ENCODE results near the gene ATP13A4.

ATP13A4 gene

DNA sequence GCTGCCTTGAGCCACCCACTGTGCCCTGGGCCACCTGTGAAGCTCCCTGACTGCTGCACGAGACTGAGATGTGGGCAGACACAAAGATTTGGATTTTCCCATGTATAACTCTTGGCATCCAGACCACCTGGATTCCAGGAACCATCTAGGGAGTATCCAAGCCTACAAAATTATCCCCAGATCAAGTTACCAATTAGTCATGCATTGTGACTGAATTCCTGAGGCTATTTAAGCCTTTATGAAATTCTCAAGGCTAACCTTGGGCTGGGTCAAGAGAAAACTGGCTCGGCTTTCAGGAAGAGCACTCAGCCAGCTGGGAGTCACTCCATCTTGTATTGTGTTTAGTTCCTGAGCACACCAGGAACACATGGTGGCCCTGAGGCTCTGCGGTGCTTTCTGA is 162.8 kb downstream of the ATP13A4 start:
- peak; percentile 83 for DNase-seq

DNA sequence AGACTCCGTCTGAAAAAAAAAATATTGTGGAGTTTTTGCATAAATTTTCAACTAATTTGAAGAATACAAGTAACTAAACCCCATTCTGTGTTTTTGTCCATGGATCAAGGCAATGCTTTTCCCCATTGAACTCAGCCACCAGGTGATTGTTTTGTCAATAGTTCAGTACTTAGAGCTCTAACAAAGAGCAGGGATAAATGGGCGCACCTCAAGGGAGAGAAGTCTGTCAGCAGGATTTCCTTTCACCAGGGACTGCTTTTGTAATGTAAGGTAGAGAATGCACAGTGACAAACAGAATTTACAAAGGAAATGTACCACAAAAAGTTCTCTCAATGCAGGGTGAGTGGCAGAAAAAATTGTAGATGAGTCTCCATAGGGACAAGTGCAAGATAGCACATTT is 165.4 kb downstream of the ATP13A4 start:
- no peak for DNase-seq

DNA sequence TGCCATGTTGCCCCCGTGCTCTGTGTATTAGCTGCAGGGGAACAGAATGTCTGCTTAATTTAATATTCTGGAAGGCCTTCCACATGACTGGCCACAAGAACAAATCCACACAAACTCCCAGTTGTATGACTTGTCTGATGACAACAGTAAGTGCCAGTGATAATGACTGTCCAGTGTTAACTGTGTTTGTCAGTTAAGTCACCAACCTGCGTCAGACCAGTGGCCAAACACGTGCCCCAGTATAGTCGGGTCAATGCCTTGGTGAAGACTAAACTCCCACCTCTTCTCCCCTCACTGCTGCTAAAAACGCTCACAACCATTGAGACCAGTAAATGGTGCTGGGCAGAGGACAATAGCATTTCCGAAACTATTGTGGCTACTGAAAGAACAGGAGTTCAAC is 166.3 kb downstream of the ATP13A4 start:
- peak; percentile 64 for DNase-seq

DNA sequence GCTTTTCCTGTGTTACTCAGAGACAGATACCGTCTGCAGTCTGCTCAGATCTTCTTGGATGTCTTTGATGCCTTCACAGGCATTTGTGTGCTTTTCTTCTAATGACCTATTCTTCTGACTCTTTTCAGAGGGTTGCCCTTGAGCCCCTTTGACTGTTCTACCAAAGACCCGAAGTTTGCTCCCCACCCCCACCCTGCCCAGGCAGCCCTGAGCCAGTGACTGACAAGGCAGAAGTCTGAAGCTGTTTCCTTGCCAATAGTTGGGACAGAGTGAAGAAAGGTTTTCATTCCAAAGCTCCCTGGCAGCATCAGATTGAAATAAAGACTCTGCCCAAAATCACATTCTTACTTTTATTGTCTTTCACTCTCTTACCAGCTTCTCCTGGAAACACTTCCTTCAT is 167.1 kb downstream of the ATP13A4 start:
- DNase-seq, result no peak

DNA sequence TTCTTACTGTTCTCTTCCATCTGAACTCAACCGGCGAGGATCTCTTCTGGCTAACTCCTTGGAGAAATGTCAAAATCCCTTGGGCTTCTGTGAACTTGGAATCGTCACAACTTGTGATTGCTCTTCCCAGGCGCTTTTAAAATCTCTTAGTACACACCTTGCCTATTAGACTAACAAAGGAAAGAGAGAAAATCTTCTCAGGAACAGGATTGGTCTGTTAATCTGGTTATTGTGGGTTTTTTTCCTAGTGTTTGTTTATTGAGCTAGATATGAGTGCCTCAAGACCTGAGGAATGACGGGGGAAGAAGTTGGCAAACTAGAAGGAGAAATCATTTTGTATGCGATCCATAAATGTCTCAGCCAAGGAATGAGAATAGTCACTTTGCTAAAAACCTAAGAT is 176.0 kb downstream of the ATP13A4 start, which contains the start of gene ATP13A5:
ATP13A5 (minus strand) TSS at position 48 of the 400 bp plus-strand sequence; CDS start at position 20, 28 bp downstream.
- no peak for DNase-seq

DNA sequence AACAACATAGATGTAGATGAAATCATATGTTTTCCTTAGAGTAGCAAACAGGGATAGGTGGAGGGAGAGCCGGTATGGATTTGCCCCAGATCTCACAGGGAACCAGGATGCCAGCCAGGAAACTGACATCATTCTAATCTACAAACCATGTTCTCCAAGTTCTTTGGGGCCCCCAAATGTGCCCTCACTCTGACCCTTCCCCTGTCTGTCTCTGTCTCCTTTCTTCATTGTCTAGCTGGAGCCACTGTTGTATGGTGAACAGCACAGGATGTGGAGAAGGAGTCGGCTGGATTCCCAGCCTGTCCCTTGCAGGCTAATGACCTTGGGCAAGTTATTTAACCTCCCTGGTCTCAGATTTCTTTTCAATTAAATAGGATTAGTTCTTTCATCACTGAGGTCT is 177.1 kb downstream of the ATP13A4 start:
- DNase-seq, result no peak

DNA sequence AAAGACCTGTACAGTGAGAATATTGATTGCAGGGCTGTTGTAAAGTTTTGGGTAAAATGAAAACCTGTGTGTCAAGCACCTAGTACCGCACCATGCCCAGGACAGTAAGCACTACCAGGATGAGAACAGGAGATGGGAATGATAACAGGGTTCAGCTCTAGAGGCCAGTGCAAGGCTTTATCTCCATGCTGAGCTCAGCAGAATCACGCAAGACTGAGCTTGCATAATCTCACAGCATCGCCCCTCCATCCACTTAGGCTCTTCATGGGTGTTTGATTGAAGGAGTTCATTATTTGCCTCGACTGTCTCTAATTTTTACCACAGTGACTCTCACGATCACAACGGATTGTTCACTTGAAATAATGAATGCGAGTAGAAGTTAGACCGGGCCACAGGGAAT is 179.1 kb downstream of the ATP13A4 start:
- DNase-seq, result no peak

DNA sequence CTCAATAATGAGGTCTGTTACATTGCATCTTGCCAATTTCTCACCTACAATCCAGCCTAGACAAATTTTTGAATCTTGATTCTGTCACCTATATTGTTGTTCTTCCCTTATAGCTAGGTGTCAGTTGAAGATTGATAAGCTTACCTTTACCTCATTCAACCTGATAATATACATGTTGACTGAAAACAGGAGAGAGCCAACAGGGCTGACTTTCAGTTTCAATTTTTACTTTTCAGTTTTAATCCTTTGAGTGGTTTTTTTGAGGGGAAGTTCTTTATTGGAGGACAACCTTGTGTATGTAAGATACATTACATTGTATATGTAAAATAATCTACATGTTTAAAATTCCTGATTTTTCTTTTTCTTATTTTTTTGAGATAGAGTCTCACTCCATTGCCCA is 181.9 kb downstream of the ATP13A4 start:
- no peak for DNase-seq

DNA sequence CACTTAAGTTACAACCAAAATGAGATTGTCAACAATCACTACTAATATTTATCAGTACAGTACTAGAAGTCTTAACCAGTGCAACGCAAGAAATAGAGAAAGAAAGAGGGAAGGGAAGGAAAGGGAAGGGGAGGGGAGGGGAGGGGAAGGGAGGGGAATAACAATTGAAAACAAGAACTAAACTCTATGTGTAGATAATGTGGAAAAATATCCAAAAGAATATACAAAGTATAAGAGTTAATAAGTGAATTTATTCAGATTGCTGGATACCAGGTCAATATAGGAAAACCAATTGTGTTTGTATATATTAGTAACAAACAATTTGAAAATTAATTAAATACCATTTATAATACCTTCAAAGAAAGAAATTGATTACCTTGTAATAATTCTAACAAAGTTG is 186.8 kb downstream of the ATP13A4 start:
- no peak for DNase-seq

DNA sequence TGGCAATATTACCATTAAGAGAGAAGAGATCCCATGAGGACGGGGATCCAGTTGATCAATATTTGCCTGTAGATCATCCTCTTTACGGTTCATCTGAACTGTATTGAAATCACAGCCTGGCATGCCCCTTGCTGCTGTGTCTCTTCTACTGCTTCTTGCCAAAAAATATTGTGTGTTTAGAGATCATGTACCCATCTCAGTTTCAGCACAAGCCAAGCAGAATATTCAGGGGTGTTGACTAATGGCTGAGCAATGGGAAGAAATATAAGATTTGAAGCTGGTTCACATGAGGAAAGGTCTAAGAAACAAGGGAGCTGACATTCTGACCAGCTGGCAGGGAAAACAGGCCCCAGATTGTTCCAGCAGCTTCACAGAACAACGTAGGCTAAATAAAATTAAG is 197.4 kb downstream of the ATP13A4 start:
- DNase-seq, result no peak

DNA sequence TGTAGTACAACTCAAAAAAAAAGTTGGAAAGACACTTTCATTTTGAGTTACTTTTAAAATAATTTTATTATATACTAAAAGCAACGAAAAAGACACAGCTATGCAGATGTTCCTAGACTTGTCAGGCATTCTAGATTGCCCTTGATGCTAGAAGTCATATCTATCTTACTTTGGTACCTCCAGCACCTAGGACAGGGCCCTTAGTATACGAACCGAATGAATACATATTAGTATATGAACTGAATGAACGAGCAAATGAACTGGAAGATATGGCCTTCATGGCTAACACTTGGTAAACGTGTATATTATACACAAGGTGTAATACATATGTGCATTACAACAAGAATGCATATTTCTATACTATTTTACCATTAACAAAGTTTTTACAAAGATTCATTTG is 200.3 kb downstream of the ATP13A4 start:
- DNase-seq, result no peak

Measured in NCI-H524 treated with DMSO at 0.1 percent for 48 hours (cell line).